NB4 (cell line): Measurements from ENCODE around the gene DGKD.

Experiments
- MYC ChIP-seq: IDR thresholded peaks from 2 replicates; pipeline ENCODE4 v1.6.1; 2011; ENCODE audit warnings: low read depth, low read length
- POLR2A ChIP-seq: IDR thresholded peaks from 2 replicates; pipeline ENCODE4 v1.6.1; 2011; ENCODE audit warnings: mild to moderate bottlenecking; ENCODE audit not compliant: insufficient read length; ENCODE audit errors: extremely low read depth
- TF ChIP-seq, protein P1 (sequence below): IDR thresholded peaks from one replicate; pipeline ENCODE4 v1.5.1; 2012; ENCODE audit warnings: low read depth, low read length
- TF ChIP-seq, protein P2 (sequence below): IDR thresholded peaks from 2 replicates; pipeline ENCODE4 v1.6.1; 2011; ENCODE audit warnings: low read depth, low read length

- TF ChIP-seq MYC (no peak), POLR2A (no peak)
- TF ChIP-seq, protein P1, sequence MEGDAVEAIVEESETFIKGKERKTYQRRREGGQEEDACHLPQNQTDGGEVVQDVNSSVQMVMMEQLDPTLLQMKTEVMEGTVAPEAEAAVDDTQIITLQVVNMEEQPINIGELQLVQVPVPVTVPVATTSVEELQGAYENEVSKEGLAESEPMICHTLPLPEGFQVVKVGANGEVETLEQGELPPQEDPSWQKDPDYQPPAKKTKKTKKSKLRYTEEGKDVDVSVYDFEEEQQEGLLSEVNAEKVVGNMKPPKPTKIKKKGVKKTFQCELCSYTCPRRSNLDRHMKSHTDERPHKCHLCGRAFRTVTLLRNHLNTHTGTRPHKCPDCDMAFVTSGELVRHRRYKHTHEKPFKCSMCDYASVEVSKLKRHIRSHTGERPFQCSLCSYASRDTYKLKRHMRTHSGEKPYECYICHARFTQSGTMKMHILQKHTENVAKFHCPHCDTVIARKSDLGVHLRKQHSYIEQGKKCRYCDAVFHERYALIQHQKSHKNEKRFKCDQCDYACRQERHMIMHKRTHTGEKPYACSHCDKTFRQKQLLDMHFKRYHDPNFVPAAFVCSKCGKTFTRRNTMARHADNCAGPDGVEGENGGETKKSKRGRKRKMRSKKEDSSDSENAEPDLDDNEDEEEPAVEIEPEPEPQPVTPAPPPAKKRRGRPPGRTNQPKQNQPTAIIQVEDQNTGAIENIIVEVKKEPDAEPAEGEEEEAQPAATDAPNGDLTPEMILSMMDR = no peak
- TF ChIP-seq, protein P2, sequence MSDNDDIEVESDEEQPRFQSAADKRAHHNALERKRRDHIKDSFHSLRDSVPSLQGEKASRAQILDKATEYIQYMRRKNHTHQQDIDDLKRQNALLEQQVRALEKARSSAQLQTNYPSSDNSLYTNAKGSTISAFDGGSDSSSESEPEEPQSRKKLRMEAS = no peak
These were observed 127.3 kb downstream of the DGKD start for GRCh38 chr2:233481368-233482142.
